HG03432 (cell line): ENCODE results near the gene HSPA9.

Source experiments
- ATAC-seq: cut with Tn5 transposase; IDR thresholded peaks from one replicate; pipeline ENCODE4 v1.9.1; 2021; ENCODE audit warnings: mild to moderate bottlenecking, moderate library complexity; ENCODE audit not compliant: unreplicated experiment

The HSPA9 gene

GRCh38 chr5:138575194-138576015 is at the start of gene HSPA9:
Gene HSPA9, minus strand, starts transcription at chr5:138575401. Its CDS starts 83 bp downstream, at chr5:138575318.
- ATAC-seq = peak; percentile 87

DNA sequence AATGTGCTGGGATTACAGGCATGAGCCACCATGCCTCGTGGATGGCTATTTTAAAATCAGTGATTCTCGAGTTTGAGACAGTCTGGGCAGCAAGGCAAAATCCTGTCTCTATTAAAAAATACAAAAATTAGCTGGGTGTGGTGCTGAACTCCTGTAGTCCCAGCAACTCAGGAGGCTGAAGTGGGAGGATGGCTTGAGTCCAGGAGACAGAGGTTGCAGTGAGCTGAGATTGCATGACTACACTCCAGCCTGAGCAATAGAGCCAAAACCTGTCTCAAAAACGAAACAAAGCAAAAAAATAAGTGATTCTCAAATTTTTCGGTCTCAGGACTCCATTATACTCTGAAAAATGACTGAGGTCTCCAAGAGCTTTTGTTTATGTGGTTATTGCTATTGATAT is 47.9 kb upstream of the HSPA9 start:
- no peak for ATAC-seq

DNA sequence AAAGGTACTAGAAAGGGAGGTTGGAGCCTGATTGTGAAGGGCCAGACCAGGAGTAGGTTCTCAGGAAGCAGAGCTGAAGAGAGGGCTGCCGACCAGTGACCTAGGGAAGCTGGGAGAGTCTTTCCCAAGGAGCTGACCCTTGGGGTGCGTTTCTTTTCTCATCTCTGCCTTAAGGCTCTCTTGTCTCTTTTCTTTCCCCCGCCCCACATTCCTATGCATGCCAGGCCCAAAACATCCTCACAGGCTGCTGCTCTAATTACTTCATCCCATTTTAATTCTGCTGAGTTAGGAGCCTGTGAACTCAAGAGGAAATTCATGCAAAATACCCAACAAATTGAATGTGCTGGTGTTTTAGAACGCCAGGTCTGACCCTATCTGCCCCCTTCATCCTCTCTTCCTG is 46.9 kb upstream of the HSPA9 start:
- ATAC-seq = no peak

- no peak for ATAC-seq
Measured at GRCh38 chr5:138620663-138621224, 45.5 kb upstream of the HSPA9 start.

DNA sequence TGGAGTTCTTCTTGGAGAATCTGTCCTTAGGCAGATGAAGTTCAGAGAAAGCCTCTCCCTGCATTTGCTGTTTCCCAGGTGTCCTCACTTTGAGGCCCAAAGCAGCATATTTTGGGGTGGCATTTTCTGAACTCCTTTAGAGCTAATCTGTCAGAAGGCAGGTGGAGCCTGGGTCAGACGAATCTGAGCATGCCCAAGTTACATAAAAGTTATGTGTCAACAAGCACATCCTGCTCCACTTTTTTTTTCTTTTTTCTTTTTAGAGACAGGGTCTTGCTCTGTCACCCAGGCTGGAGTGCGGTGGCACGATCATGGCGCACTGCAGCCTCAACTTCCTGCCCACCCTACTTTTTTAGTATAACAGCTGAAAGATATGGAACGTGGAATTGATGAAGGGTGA is 41.3 kb upstream of the HSPA9 start:
- no peak for ATAC-seq

GRCh38 chr5:138615461-138615860 is 40.3 kb upstream of the HSPA9 start:
- no peak for ATAC-seq

DNA sequence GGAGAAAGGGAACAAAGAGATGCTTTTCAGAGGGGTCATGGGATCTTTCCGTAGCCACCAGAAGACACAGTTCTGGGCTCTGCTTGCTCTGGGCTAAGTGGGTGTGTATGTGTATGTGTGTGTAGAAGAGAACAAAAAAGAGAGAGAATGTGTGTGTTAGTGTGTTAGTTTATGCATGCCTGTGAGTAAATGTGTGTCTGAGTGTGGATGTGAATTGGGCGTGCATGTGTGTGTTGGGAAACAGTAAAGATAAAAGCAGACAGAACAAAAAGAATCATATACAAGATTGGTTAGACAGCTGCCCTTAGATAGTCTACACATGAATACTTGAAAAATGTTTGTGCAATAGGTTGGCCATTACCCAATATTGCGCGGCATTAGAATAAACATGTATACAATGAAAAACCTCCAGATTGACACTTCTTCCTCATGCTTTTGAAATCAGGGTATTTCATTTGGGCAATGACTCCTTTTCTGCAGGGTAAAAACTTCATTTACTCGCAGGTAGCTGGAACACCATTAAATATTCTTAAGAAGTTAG is 36.5 kb upstream of the HSPA9 start:
- no peak for ATAC-seq

DNA sequence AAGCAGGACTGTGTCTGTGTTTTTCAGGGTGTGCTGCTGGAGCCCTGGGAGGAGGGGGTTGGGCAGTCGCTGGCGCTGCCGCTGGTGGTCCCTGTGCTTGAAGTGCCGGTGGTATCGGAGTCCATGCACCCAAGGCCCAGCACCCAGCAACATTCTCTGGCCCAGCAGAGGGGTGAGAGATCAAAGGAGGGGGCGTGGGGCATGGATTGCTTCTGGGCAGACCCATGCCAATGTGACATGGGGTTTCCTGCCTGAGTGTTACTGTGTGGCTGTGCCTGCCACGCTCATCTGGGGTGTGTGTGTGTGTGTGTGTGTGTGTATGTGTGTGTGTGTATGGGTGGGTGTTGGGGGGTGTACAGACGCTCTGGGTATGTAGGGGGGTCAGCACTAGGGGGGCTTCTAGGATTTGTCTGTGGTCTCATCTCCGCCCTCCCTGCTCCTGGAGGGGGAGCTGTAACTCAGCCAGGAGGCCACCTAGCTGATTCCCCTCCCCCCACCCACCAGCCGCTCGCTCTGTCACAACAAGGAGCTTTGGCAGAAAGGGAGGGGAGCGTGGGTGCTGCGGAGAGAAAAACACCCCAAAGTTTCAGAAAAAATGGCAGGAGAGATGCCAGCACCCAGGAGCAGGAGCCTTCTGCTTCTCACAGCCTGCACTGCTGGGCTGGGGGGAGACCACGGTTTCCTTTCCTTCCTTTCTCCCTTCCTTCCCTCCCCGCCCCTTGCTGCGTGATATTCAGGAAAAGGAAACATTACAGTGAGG is 35.9 kb upstream of the HSPA9 start:
- ATAC-seq = no peak

DNA sequence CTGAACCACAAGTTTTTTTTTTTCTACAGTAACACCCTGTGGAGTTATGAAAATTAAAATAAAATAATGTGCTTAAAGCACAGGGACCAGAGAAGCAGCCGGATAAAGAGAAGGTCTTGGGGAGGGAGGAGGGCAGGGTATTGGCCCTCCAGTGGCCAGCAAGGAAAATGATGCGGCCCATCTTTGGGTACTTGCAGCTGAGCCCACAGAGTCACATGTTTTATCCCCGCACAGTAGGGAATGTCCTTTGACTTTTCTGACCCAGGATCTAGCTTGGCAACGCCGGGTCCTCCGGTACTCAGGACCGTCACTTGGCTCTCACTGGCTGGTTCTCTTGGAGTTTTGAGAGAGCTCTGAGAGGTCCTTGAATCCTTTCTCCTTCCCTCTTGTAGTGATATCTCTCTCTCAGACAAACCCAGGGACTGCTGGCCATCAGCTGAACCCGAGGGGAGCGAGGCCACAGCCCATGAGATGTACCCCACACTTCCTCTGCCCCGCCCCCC is 35.3 kb upstream of the HSPA9 start:
- ATAC-seq = no peak

GRCh38 chr5:138606378-138607064 is 31.3 kb upstream of the HSPA9 start:
- ATAC-seq = no peak

GRCh38 chr5:138605254-138605972 is 30.2 kb upstream of the HSPA9 start:
- peak; percentile 73 for ATAC-seq

DNA sequence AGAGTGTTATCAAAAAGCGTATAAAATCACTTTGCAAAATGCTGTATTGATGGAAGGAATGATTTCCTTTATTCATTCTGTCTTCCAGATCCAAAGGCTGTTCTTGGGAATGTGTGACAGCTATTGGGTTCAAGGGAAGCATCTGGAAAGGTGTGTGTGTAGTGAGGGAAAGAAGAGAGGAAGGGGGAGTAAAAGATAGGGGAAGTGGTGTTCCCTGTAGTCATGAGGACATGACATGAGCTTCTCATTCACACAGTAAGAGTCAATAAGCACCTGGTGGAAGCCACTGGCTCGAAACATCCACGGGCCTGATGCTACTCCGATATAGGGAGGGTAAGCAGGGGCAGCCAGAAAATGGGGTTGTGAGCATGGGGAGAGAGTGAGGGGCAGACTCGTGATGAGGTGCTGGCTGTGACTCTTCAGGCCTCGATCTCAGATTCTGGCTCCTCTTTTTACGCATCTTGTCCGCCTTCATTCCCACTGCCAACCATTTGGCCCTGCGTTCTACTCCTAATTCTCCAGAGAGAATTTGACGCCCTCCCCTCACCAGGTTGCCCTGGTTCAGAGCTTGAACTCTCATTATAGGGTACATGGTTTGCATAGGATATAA is 29.1 kb upstream of the HSPA9 start:
- ATAC-seq = no peak

GRCh38 chr5:138603249-138603920 is 28.2 kb upstream of the HSPA9 start:
- peak; percentile 47 for ATAC-seq

GRCh38 chr5:138602371-138603000 is 27.3 kb upstream of the HSPA9 start:
- ATAC-seq = no peak

- ATAC-seq = no peak
Measured at GRCh38 chr5:138601444-138601843, 26.2 kb upstream of the HSPA9 start.

DNA sequence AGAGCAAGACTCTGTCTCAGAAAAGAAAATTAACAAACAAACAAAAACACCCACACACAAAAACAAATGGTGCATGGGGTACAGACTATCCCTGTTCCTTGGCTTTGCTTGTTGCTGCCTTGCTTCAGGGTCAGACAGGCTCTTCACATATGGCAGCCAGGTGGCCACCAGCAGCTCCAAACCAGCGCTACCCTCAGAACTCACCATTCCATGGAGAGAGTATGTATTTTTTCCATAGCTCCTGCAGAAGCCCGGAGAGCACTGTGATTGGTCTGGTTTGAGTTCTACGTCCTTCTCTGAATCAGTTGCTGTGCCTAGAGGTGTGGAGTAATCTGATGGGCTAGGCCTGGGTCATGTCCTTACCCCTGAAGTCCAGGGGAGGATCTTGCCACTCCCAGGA is 25.2 kb upstream of the HSPA9 start:
- no peak for ATAC-seq

DNA sequence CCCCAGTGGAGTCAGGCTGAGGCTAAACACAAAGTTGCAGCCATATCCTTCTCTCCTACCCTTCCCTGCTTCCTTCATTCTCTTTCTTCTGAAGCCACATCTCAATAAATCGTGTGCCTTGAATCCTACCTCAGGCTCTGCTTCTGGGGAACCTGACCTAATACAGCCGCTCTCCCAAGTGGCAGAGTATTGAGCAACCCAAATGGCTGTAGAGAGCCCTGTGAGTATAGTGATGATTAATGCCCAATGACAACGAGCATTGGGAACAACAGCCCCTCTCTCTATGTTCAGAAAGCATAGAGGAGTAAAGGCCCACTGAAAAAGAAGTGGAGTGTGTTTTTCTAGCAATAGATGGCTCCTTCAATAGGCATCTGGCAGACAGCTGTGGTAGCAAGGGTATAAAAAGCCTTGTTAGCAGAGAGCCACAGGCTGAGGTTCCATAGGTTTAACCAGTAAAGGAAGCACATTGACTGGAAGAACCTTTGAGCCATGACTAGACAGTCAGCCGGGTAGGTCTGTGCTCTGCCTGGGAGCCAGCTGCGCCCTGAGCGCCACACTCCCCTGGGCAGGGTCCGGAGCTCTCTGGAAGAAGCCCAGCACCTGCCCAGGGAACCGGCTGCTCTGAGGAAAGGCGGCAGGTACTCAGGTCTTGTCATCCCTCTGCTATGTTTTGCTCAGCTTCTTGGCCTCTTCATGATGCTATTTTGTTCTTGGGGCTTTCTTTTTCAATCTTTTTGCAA is 22.6 kb upstream of the HSPA9 start:
- ATAC-seq = no peak
